Psoas muscle (tissue), 8 donors: ENCODE measurements around the gene OCIAD1. TPM values are rescaled to one million over a fixed set of nuclear protein-coding genes. Genes with fewer than 3 reads are reported as not detected.
"Not testable (repeated sequence)": the region's sequence is repeated elsewhere in the genome, so short reads cannot be mapped to it uniquely, and the experiment has no call there.

ENCODE experiments used
- ATAC-seq, 4 donors: fragments of 200-7000 bp; cut with Tn5 transposase; one replicate each; pipeline ENCODE4 v1.9.1; 2020; ENCODE audit warnings: moderate library complexity in 3 of 4, mild to moderate bottlenecking in 2 of 4
- DNase-seq, 2 donors: peaks; one replicate each; pipeline ENCODE4 v3.0.0-alpha.2; 2020
- H3K27ac ChIP-seq: fragments of 200-600 bp; one replicate; pipeline ENCODE4 v1.8.0; 2022
- H3K27me3 ChIP-seq, 3 donors: fragments of 200-600 bp in 1 of 3; one replicate each; pipeline versions ENCODE4 v1.6.1 to v1.8.0; 2013 to 2022; ENCODE audit warnings: low read length in 2 of 3, mild to moderate bottlenecking in 2 of 3, moderate library complexity in 1 of 3; ENCODE audit not compliant: insufficient read depth in 3 of 3
- H3K36me3 ChIP-seq, 2 donors: fragments of 200-600 bp in 1 of 2; one replicate each; pipeline versions ENCODE4 v1.6.1 to v1.8.0; 2013 to 2022; ENCODE audit warnings: low read depth in 1 of 2, mild to moderate bottlenecking in 1 of 2, moderate library complexity in 1 of 2; ENCODE audit not compliant: insufficient read depth in 1 of 2
- H3K4me1 ChIP-seq: fragments of 200-600 bp; one replicate; pipeline ENCODE4 v1.8.0; 2022
- H3K4me3 ChIP-seq: fragments of 200-600 bp; one replicate; pipeline ENCODE4 v1.8.0; 2022; ENCODE audit warnings: mild to moderate bottlenecking
- H3K9me3 ChIP-seq: fragments of 200-600 bp; one replicate; pipeline ENCODE4 v1.8.0; 2022
- CTCF ChIP-seq: fragments of 200-600 bp; IDR thresholded peaks from one replicate; pipeline ENCODE4 v1.8.0; 2022; ENCODE audit warnings: antibody characterized with exemption
- WGBS, 3 donors: extraction: QIAGEN DNeasy Blood & Tissue Kit; methylation state at CpG; one replicate each; pipeline versions ENCODE4 v1.1.6 to v1.1.7; 2013; 5-methylcytosine and 5-hydroxymethylcytosine counted together
- intact Hi-C, 2 donors: fragments of 100-400 bp; cut with DNase I; formaldehyde crosslinking; loops; one replicate each; pipeline versions ENCODE4 v1.11.0 to v1.14.2; 2022
- polyA plus RNA-seq, 3 donors: library from polyadenylated mRNA; stranded (reverse); fragments of 200-250 nt; gene quantifications; one replicate each; pipeline ENCODE4 v1.2.3, GENCODE V29; 2013
- total RNA-seq, 4 donors: library from RNA; stranded (reverse); fragmentation: NEBNext Ultra II Directional in 2 of 4; extraction: Animal tissue kit (Norgen Biotek cat#: 25700) in 2 of 4; gene quantifications; one replicate each; pipeline versions ENCODE4 v1.2.1 to v1.2.4, GENCODE V29; 2021 to 2023
- donor health status: healthy with polysubstance abuse.
- donor health status: DM: no; HTN: no; CAD: no; lungs with moderate emphysema.
- donor health status: Bipolar disorder and iron deficiency.
- donor health status: healthy.
- donor health status: DM: yes; HTN: yes; CAD: no.
- donor health status: DM: no; HTN: no; CAD: no.
- donor health status: DM: no; HTN: no; CAD: no.
- donor health status: DM: yes; HTN: yes; CAD: no.

Gene OCIAD1
- total and polyA plus RNA-seq, 7 donors: 106 to 160 (median 121) TPM

DNA sequence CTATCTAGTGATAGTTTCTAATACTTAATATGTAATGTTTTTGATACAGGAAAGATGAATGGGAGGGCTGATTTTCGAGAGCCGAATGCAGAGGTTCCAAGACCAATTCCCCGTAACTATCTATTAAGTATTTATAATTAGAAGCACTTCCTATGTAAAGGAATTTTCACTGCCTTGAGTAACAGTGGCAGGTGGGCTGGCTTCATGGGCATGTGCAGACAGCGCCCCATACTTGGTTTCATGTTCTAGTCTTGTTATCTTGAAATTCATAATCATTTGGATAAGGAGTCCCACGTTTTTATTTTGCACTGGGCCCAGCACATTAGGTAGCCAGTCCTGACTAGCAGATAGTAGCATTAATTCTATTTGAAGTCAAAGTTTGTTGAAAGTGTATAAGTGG is 1.7 kb downstream of the OCIAD1 start:
- ATAC-seq: peak in 1 of 4 donors; percentile 49
- H3K27me3 ChIP-seq: no peaks in the 10 kb centered on the region
- 36 to 43% (median 36%) methylated on average over 5 of the region's 5 CpGs for WGBS, 3 donors
- peak overlapping the region; percentile 99 for H3K4me3 ChIP-seq
- DNase-seq: no peak
- H3K9me3 ChIP-seq: no peaks in the 10 kb centered on the region
- peaks cover 4 to 48% of the 10 kb centered on the region in 2 donors for H3K36me3 ChIP-seq
- no peak for TF ChIP-seq CTCF
- H3K4me1 ChIP-seq: peaks cover 11% of the 10 kb centered on the region
- intact Hi-C loops: loop anchor here in 1 of 2 donors (10.0 kb wide), 1 partner anchor 198 kb away; no protein-coding TSS in a partner anchor
- peak overlapping the region; percentile 99 for H3K27ac ChIP-seq

DNA sequence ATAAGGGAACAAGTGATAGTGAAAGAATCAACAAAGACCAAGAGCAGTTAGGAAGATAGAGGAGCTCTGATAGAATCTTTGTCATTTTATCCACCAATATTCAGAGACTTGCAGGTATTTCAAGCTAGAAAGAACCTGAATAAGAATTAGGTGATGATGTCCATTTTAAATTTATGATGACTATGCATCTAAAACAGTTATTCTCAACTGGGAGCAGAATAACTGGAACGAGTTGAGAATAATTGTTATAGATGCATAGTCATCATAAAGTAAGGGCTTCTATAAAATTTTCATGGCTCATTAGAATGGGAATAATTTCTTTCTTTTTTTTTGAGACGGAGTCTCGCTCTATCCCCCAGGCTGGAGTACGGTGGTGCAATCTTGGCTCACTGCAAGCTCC is 5.8 kb downstream of the OCIAD1 start:
- Histone ChIP-seq H3K9me3 (no peaks in the 10 kb centered on the region), H3K36me3 (peaks cover 4 to 86% of the 10 kb centered on the region in 2 donors), H3K27ac (no peak overlapping the region), H3K4me1 (peaks cover 11% of the 10 kb centered on the region), H3K4me3 (no peak overlapping the region), H3K27me3 (no peaks in the 10 kb centered on the region)
- intact Hi-C loops: loop anchor here in 1 of 2 donors (10.0 kb wide), 1 partner anchor 202 kb away; no protein-coding TSS in a partner anchor
- no peak for TF ChIP-seq CTCF
- WGBS, 3 donors: 95 to 98% (median 96%) methylated on average over 4 of the region's 4 CpGs
- DNase-seq (no peak), ATAC-seq (no peak)

DNA sequence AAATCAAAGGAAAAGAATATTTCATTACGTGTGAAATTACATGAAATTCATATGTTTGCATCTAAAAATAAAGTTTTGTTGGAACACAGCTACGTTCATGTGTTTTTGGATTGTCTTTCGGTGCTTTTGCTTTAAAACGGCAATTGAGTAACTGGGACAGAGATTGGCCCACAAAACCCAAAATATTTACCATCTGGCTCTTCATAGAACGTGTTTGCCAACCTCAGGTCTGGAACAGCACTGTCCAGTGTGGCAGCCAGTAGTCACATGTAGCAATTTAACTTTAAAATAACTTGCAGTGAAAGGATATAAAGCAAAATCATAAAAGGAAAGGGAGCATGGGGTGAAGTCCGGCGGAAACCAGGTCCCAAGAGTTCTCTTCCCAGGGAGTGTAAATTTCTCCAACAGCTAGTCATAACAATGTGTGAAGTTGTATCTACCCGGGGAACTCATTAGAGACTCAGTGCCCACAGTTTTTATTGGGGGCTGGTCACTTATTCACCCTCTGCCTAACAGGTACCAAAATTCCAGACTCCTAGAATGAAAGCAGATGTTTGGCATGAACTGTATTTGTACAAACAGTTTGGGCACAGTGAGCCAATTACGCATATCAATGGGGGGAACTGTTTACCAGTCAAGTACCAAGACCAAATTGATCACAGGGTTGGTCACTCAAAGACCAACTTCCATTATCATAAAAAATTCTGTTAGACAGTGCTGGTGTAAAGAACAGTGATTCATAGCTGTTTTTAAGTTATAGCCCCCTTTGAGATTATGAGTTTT is 10.3 kb downstream of the OCIAD1 start:
- Histone ChIP-seq H3K4me1 (no peaks in the 10 kb centered on the region), H3K4me3 (no peak overlapping the region), H3K9me3 (no peaks in the 10 kb centered on the region), H3K27ac (no peak overlapping the region), H3K36me3 (peaks cover 0 to 92% of the 10 kb centered on the region in 2 donors), H3K27me3 (no peaks in the 10 kb centered on the region)
- 69 to 78% (median 71%) methylated on average over 9 of the region's 9 CpGs for WGBS, 3 donors
- ATAC-seq: no peak
- no peak for DNase-seq
- intact Hi-C loops: no loop called here
- no peak for TF ChIP-seq CTCF

- WGBS, 3 donors: 56 to 69% (median 60%) methylated on average over 2 of the region's 2 CpGs
- no peaks in the 10 kb centered on the region for H3K27me3 ChIP-seq
- DNase-seq (no peak), ATAC-seq (peak in 1 of 4 donors; percentile 72)
- intact Hi-C loops: no loop called here
- H3K4me1 ChIP-seq: no peaks in the 10 kb centered on the region
- H3K4me3 ChIP-seq: no peak overlapping the region
- TF ChIP-seq CTCF: no peak
- no peak overlapping the region for H3K27ac ChIP-seq
- H3K9me3 ChIP-seq: no peaks in the 10 kb centered on the region
- peaks cover 0 to 88% of the 10 kb centered on the region in 2 donors for H3K36me3 ChIP-seq
Measured at GRCh38 chr4:48844843-48845242, 14.0 kb downstream of the OCIAD1 start.

GRCh38 chr4:48848799-48849198 is 17.9 kb downstream of the OCIAD1 start:
- ATAC-seq, H3K27me3 ChIP-seq, H3K4me3 ChIP-seq, H3K27ac ChIP-seq, DNase-seq, H3K9me3 ChIP-seq, H3K4me1 ChIP-seq, intact Hi-C loops: not testable (repeated sequence)
- peaks cover 13 to 94% of the 10 kb centered on the region in 2 donors for H3K36me3 ChIP-seq
- WGBS, 3 donors: 96 to 98% (median 97%) methylated on average over 6 of the region's 6 CpGs
